Activated T-cell treated with anti-CD3 and anti-CD28 coated beads, Interleukin-2, amount 50 U/mL, for 1 hour (primary cell): ENCODE results near the gene NRCAM.

Experiments used
- DNase-seq: peaks from one replicate; pipeline ENCODE4 v3.0.0-alpha.2; 2020

NRCAM gene

GRCh38 chr7:108193594-108194498, 262.4 kb downstream of the NRCAM start:
- DNase-seq, result no peak

GRCh38 chr7:108190891-108191290, 265.3 kb downstream of the NRCAM start:
- DNase-seq, result no peak

GRCh38 chr7:108189733-108190388, 266.4 kb downstream of the NRCAM start:
- DNase-seq, result no peak

- no peak for DNase-seq
Observed at GRCh38 chr7:108188724-108189123, 267.5 kb downstream of the NRCAM start.

- no peak for DNase-seq
Observed at GRCh38 chr7:108181073-108181985, 274.9 kb downstream of the NRCAM start.

- DNase-seq, result no peak
Observed at GRCh38 chr7:108178398-108178797, 277.8 kb downstream of the NRCAM start.

GRCh38 chr7:108171164-108171563, 285.1 kb downstream of the NRCAM start:
- DNase-seq, result no peak

GRCh38 chr7:108170251-108170650, 286.0 kb downstream of the NRCAM start:
- DNase-seq, result no peak

- no peak for DNase-seq
Observed at GRCh38 chr7:108167460-108167859, 288.8 kb downstream of the NRCAM start.

GRCh38 chr7:108166687-108167086, 289.5 kb downstream of the NRCAM start:
- DNase-seq, result no peak

- DNase-seq, result no peak
Observed at GRCh38 chr7:108165723-108166122, 290.5 kb downstream of the NRCAM start.

GRCh38 chr7:108164946-108165345, 291.3 kb downstream of the NRCAM start:
- DNase-seq, result no peak

- no peak for DNase-seq
Observed at GRCh38 chr7:108164342-108164741, 291.9 kb downstream of the NRCAM start.

- no peak for DNase-seq
Observed at GRCh38 chr7:108158776-108159175, 297.5 kb downstream of the NRCAM start.

GRCh38 chr7:108157606-108158335, 298.5 kb downstream of the NRCAM start:
- no peak for DNase-seq

GRCh38 chr7:108156897-108157605, 299.2 kb downstream of the NRCAM start:
- no peak for DNase-seq

- no peak for DNase-seq
Observed at GRCh38 chr7:108152198-108152597, 304.0 kb downstream of the NRCAM start.

GRCh38 chr7:108149908-108150307, 306.3 kb downstream of the NRCAM start:
- no peak for DNase-seq

GRCh38 chr7:108149119-108149518, 307.1 kb downstream of the NRCAM start:
- DNase-seq, result no peak

- DNase-seq, result no peak
Observed at GRCh38 chr7:108147031-108147563, 309.1 kb downstream of the NRCAM start.

- DNase-seq, result peak; percentile 23
Observed at GRCh38 chr7:108146070-108146842, 310.0 kb downstream of the NRCAM start.
